ENCODE measurements around the gene CPLX3.

CPLX3 gene

GRCh38 chr15:74829486-74829885 lies 3.1 kb downstream of the CPLX3 start:
- DNase-seq (ENCODE audit: low spot score), result no peak

GRCh38 chr15:74829991-74830390 lies 3.6 kb downstream of the CPLX3 start:
- no peak for DNase-seq (ENCODE audit: low spot score)

GRCh38 chr15:74830868-74831267 lies 4.4 kb downstream of the CPLX3 start:
- no peak for DNase-seq (ENCODE audit: low spot score)

GRCh38 chr15:74831813-74832495 lies 5.5 kb downstream of the CPLX3 start:
- DNase-seq (ENCODE audit: low spot score), result no peak

GRCh38 chr15:74832826-74833225 lies 6.4 kb downstream of the CPLX3 start:
- no peak for DNase-seq (ENCODE audit: low spot score)

GRCh38 chr15:74833376-74834107 lies 7.1 kb downstream of the CPLX3 start:
- no peak for DNase-seq (ENCODE audit: low spot score)

GRCh38 chr15:74835312-74835823 lies 8.9 kb downstream of the CPLX3 start:
- peak; percentile 83 for DNase-seq (ENCODE audit: low spot score)

GRCh38 chr15:74836846-74837245 lies 10.4 kb downstream of the CPLX3 start:
- DNase-seq (ENCODE audit: low spot score), result no peak

GRCh38 chr15:74837482-74838136 lies 11.2 kb downstream of the CPLX3 start:
- DNase-seq (ENCODE audit: low spot score), result no peak

GRCh38 chr15:74838137-74838516 lies 11.7 kb downstream of the CPLX3 start:
- DNase-seq (ENCODE audit: low spot score), result no peak

- DNase-seq (ENCODE audit: low spot score), result no peak
Observed at GRCh38 chr15:74838746-74839525, 12.5 kb downstream of the CPLX3 start.

GRCh38 chr15:74839526-74840395 lies 13.3 kb downstream of the CPLX3 start:
- DNase-seq (ENCODE audit: low spot score), result no peak

- DNase-seq (ENCODE audit: low spot score), result no peak
Observed at GRCh38 chr15:74840851-74841775, 14.7 kb downstream of the CPLX3 start.

GRCh38 chr15:74841891-74842373 lies 15.5 kb downstream of the CPLX3 start:
- no peak for DNase-seq (ENCODE audit: low spot score)

GRCh38 chr15:74842581-74843444 lies 16.4 kb downstream of the CPLX3 start, which contains the start of gene ULK3:
Gene ULK3, minus strand, starts transcription at chr15:74843156. Its CDS starts 51 bp downstream, at chr15:74843105.
- DNase-seq (ENCODE audit: low spot score), result peak; percentile 87

GRCh38 chr15:74843445-74843828 lies 17.0 kb downstream of the CPLX3 start:
- no peak for DNase-seq (ENCODE audit: low spot score)

GRCh38 chr15:74843891-74844299 lies 17.5 kb downstream of the CPLX3 start:
- peak; percentile 26 for DNase-seq (ENCODE audit: low spot score)

- no peak for DNase-seq (ENCODE audit: low spot score)
Observed at GRCh38 chr15:74844319-74845207, 18.1 kb downstream of the CPLX3 start.

Data from SW480 (cell line).